Measurements from ENCODE around the gene IFNGR1. TPM values are rescaled to one million over a fixed set of nuclear protein-coding genes. Genes with fewer than 3 reads are reported as not detected.

The IFNGR1 gene
- total and polyA plus RNA-seq, 2 of the 13 experiments (the other 11 are each of a cell fraction or from before 2014, with no cell fraction given), result 82.8 to 87.8 TPM

GRCh38 chr6:137219664-137220252 lies 573 bp upstream of the IFNGR1 start (continued):
- TF ChIP-seq PAXIP1 (CRISPR knock-in tag; conservative IDR thresholded peaks at IDR 0.05), result peak; percentile 46; the same call in 1 of the 2 replicates
- 0 out of 2 replicates have a peak, but pooled peaks have one; percentile 13 for TF ChIP-seq PRDM4 (CRISPR knock-in tag; IDR thresholded peaks at IDR 0.05; ENCODE audit: borderline replicate concordance)
- TF ChIP-seq NFIC (IDR thresholded peaks at IDR 0.05; ENCODE audit: low read length), result 0 out of 2 replicates have a peak, but pooled peaks have one; percentile 53
- peak; percentile 6; the same call in 1 of the 2 replicates for TF ChIP-seq SIX4 (CRISPR knock-in tag; IDR thresholded peaks at IDR 0.05)
- TF ChIP-seq ZNF24 (IDR thresholded peaks at IDR 0.05), result 0 out of 2 replicates have a peak, but pooled peaks have one; percentile 21
- TF ChIP-seq CHD4 (IDR thresholded peaks at IDR 0.05; ENCODE audit: borderline replicate concordance, low read length), result peak; percentile 71; the same call in 1 of the 2 replicates
- TF ChIP-seq CREB1 (IDR thresholded peaks at IDR 0.05), result no peak
- no peak for TF ChIP-seq CREB1 (CRISPR knock-in tag; IDR thresholded peaks at IDR 0.05)

Measured in HepG2 (cell line).